HL-60/S4 (cell line): Measurements from ENCODE around the gene STEAP2.
"Not testable (repeated sequence)": the region's sequence is repeated elsewhere in the genome, so short reads cannot be mapped to it uniquely, and the experiment has no call there.

Experiments
- in situ Hi-C: fragments of 300-500 bp; cut with MboI; formaldehyde crosslinking; loops from 2 replicates; pipeline ENCODE4 v1.14.3; 2022; ENCODE audit warnings: low sequenced_read_pairs

STEAP2 gene

DNA sequence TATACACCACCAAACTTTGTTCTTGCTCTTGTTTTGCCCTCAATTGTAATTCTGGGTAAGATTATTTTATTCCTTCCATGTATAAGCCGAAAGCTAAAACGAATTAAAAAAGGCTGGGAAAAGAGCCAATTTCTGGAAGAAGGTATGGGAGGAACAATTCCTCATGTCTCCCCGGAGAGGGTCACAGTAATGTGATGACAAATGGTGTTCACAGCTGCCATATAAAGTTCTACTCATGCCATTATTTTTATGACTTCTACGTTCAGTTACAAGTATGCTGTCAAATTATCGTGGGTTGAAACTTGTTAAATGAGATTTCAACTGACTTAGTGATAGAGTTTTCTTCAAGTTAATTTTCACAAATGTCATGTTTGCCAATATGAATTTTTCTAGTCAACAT, 20.9 kb downstream of the STEAP2 start:
- in situ Hi-C loops, result no loop called here

DNA sequence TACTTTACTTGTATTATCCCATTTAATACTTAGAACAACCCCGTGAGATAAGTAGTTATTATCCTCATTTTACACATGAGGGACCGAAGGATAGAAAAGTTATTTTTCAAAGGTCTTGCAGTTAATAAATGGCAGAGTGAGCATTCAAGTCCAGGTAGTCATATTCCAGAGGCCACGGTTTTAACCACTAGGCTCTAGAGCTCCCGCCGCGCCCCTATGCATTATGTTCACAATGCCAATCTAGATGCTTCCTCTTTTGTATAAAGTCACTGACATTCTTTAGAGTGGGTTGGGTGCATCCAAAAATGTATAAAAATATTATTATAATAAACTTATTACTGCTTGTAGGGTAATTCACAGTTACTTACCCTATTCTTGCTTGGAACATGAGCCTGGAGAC, 22.0 kb downstream of the STEAP2 start:
- in situ Hi-C loops, result no loop called here

DNA sequence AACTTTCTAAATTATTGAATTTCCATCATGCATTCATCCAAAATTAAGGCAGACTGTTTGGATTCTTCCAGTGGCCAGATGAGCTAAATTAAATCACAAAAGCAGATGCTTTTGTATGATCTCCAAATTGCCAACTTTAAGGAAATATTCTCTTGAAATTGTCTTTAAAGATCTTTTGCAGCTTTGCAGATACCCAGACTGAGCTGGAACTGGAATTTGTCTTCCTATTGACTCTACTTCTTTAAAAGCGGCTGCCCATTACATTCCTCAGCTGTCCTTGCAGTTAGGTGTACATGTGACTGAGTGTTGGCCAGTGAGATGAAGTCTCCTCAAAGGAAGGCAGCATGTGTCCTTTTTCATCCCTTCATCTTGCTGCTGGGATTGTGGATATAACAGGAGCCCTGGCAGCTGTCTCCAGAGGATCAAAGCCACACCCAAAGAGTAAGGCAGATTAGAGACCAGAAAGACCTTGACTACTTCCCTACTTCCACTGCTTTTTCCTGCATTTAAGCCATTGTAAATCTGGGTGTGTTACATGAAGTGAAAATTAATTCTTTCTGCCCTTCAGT, 25.3 kb downstream of the STEAP2 start:
- in situ Hi-C loops, result no loop called here

GRCh38 chr7:90238022-90238421, 26.5 kb downstream of the STEAP2 start:
- in situ Hi-C loops, result no loop called here

- in situ Hi-C loops, result no loop called here
These were observed 27.0 kb downstream of the STEAP2 start for GRCh38 chr7:90238583-90238982.

GRCh38 chr7:90239050-90239449, 27.5 kb downstream of the STEAP2 start:
- in situ Hi-C loops, result no loop called here

DNA sequence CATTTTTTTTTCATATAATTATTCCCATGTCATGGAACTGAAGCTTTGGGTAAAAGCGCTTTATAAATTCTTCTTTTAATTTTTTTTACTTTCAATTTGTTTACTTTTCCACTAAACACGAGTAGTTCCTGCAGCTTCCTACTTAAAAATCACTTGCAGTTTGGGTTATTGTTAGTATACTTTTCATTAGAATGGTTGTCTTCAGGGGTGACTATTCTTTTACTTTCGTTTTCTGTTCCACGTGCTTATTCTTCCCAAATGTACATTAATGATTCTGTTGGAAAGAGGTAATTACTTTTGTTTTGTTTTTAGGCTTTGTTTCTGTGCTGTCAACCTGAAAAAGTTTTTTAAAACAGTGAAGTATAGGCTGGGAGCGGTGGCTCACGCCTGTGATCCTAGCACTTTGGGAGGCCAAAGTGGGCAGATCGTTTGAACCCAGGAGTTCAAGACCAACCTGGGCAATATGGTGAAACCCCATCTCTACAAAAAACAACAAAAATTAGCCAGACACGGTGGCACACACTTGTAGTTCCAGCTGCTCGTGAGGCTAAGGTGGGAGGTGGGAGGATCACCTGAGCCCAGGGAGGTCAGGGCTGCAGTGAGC, 28.2 kb downstream of the STEAP2 start:
- in situ Hi-C loops, result no loop called here

DNA sequence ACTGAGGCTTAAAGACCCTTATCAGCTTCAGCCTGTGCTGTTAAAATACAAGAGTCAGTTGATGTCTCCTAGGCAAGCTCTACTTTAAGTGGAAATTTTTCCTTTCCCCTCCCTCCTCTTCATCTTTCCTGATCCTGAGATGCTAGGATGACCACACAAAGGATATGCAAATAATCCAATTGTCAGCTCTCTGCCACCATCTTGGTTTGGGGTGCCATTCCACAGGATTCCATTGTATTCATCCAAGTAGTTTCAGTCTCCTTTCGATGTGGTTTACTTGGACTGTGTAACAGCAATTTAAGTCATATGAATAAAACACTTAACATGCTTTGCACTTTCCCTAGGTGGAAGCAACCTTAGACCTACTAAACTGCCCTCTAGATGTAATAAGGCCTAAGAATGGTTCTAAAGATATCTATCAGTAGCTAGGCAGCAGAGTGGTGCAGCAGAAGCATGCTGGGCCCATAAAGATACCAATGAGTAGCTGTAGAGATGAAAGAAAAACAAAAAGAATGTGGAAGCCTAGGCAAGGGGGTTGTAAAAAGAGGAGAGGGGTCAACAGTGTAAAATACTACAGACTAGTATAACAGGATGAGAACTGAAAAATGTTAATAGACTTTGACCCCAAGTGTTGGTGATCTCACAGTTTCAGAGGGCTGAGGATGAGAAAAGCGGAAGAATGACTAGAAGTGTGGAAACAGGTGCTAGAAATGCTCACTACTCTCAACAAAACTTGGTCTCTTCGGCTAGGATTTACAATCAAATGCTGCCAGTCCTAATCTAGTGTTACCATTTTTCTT, 31.0 kb downstream of the STEAP2 start:
- in situ Hi-C loops, result no loop called here

GRCh38 chr7:90243556-90243955, 32.0 kb downstream of the STEAP2 start:
- in situ Hi-C loops, result no loop called here

- in situ Hi-C loops, result no loop called here
These were observed 33.0 kb downstream of the STEAP2 start for GRCh38 chr7:90244565-90244908.

DNA sequence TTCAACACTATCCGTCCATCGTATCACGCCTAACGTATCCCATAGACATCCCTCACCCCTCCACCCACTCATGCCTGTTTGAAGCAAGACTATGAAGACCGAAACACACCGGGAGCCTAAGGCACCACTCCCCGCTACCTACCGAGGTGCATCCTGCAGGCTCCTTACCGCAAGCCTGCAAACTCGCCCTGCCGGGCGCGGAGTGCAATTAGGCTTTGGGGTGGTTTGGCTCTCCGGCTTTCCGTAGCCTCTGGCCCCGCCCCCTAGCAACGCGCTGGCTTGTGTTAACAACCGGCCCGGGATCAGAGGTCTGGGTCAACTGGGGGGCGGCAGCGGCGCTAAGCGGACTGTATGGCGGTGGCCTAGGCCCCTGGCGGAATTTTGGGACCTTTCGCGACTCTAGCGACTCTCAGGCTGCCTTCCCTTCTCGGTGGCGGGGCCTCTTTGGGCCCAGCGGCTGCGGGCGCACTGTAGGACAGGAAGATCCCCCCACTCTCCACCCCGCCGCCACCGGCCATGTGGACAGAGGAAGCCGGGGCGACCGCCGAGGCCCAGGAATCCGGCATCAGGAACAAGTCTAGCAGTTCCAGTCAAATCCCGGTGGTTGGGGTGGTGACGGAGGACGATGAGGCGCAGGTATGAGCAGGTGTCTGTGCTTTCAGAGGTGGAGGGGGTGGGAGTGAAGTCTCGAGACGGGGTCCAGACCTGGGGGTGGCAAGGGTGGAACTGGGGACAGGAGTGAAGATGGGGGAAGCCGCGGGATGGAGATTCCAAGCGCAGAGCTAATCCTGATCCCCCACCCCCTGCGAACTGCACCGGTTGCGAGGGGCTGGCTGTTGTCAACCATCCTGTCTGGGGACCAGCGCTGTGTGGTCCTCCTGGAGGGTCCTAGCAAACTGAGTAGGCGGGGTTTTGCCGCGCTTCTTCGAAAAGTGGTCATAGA, 33.6 kb downstream of the STEAP2 start, which contains the start of gene CFAP69:
CFAP69 (plus strand) TSS at position 266 of the 943 bp plus-strand sequence; CDS start at position 517, 251 bp downstream.
- in situ Hi-C loops, result no loop called here

GRCh38 chr7:90246171-90246570, 34.6 kb downstream of the STEAP2 start:
- in situ Hi-C loops, result no loop called here

DNA sequence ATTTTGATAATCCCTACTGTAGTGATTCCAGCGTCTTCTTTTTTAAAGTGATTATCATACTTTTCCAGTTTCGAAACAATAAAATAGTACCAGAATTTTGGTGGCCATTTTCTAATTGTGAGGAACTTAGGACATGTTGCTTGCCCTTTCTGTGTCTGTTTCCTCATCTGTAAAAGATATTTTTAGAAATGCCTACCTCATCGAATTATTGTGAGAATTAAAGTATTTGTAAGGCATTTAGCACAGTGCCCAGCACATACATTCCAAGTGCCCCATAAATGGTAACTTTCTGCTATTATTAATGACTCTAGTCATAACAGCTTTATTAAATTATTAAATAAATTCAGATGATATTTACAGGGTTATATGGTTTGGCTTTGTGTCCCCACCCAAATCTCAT, 37.2 kb downstream of the STEAP2 start:
- in situ Hi-C loops, result no loop called here

- in situ Hi-C loops, result no loop called here
These were observed 39.2 kb downstream of the STEAP2 start for GRCh38 chr7:90250601-90251303.

DNA sequence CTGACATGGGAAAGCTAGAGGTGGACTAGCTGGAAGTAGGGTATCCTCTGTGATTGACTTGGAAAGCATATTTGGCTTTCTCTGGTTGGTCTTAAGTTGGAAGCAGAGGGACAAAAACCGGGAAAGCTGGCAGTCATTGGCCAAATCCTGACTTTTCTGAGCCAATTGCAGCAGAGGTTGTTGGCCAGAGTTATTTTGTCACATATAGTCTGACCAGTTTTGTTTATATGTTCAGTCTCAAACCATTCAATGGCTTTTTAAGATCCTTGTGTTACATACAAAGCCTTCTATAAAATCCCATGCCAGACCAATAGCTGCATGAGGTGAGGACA, 39.7 kb downstream of the STEAP2 start:
- in situ Hi-C loops, result no loop called here

DNA sequence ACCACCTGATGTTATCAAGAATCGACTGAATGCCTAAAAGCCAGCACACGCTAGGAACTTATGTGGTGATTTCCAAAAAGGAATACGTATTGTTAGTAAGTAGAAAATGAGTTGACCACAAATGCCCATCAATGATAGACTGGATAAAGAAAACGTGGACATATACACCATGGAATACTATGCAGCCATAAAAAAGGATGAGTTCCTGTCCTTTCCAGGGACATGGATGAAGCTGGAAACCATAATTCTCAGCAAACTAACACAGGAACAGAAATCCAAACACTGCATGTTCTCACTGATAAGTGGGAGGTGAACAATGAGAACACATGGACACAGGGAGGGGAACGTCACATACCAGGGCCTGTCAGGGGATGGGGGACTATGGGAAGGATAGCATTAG, 44.5 kb downstream of the STEAP2 start:
- in situ Hi-C loops, result not testable (repeated sequence)

GRCh38 chr7:90256778-90257177, 45.2 kb downstream of the STEAP2 start:
- in situ Hi-C loops, result no loop called here

- in situ Hi-C loops, result no loop called here
These were observed 49.9 kb downstream of the STEAP2 start for GRCh38 chr7:90261441-90261840.

GRCh38 chr7:90262438-90262837, 50.9 kb downstream of the STEAP2 start:
- in situ Hi-C loops, result no loop called here

DNA sequence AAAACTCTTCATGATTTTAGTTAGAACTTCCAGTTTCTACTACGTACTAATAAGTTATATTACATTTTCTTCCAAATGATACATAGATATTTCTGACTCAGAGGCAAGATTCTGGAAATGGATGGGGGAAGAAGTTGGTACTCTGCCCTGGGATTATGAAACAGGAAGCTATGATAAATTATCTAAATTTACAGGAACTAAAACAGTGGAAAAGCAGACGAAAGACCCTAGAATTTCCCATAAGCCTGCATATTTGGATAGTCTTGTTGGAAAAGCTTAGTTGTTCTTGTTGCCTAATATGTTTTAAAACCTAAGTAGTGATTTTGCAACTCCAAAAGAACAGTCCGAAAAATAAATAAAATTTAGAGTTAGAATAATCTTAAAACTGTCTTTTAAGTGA, 55.3 kb downstream of the STEAP2 start:
- in situ Hi-C loops, result no loop called here
